CD4-positive, alpha-beta T cell (primary cell): ENCODE results near the gene ZNF391. TPM values are rescaled to one million over a fixed set of nuclear protein-coding genes. Genes with fewer than 3 reads are reported as not detected.
"Not testable (repeated sequence)": the region's sequence is repeated elsewhere in the genome, so short reads cannot be mapped to it uniquely, and the experiment has no call there.

ENCODE experiments used
- ATAC-seq: fragments of 200-7000 bp; cut with Tn5 transposase; one replicate; pipeline ENCODE4 v1.10.0; 2022; ENCODE audit warnings: mild to moderate bottlenecking; ENCODE audit not compliant: poor library complexity
- CTCF ChIA-PET: fragments of 350-600 bp; sonication (Branson Sonifier 250); formaldehyde crosslinking; loops from one replicate; lab custom pipeline; 2021; ENCODE audit warnings: antibody characterized with exemption, inconsistent platforms; lab: Charles Lee
- POLR2A ChIA-PET: fragments of 350-600 bp; sonication (Branson Sonifier 250); formaldehyde crosslinking; loops from one replicate; lab custom pipeline; 2021; ENCODE audit warnings: antibody characterized with exemption, inconsistent platforms; lab: Charles Lee
- DNase-seq, 14 experiments: peaks; one replicate each; pipeline ENCODE4 v3.0.0-alpha.2; 2013 to 2020; ENCODE audit warnings: mixed read lengths in 2 of 14
- H3K27ac ChIP-seq, 2 donors: one replicate each; pipeline versions ENCODE4 v1.5.1 to v1.7.0; 2013; ENCODE audit warnings: low read length in 2 of 2, low read depth in 1 of 2, mild to moderate bottlenecking in 1 of 2
- H3K27me3 ChIP-seq, 2 experiments: 1 replicate in 1 of 2; 2 replicates in 1 of 2; pipeline versions ENCODE4 v1.6.1 to v1.7.0; 2013; ENCODE audit warnings: low read length in 2 of 2, control low read depth in 1 of 2, mild to moderate bottlenecking in 1 of 2, moderate library complexity in 1 of 2; ENCODE audit not compliant: insufficient read depth in 2 of 2, control insufficient read depth in 1 of 2
- H3K36me3 ChIP-seq: one replicate; pipeline ENCODE4 v1.6.1; 2013; ENCODE audit warnings: low read length, control low read depth; ENCODE audit not compliant: insufficient read depth
- H3K4me1 ChIP-seq: one replicate; pipeline ENCODE4 v1.6.1; 2013; ENCODE audit warnings: low read length, control low read depth; ENCODE audit not compliant: insufficient read depth
- H3K4me3 ChIP-seq: one replicate; pipeline ENCODE4 v1.5.1; 2013; ENCODE audit warnings: mild to moderate bottlenecking, low read length, moderate library complexity
- H3K9me3 ChIP-seq, 2 experiments: 1 replicate in 1 of 2; 2 replicates in 1 of 2; pipeline versions ENCODE4 v1.6.1 to v1.7.0; 2013; ENCODE audit warnings: low read length in 2 of 2, mild to moderate bottlenecking in 2 of 2, control low read depth in 1 of 2, moderate library complexity in 1 of 2; ENCODE audit not compliant: control insufficient read depth in 1 of 2, insufficient read depth in 1 of 2
- H3K27ac Mint-ChIP-seq: one replicate; pipeline ENCODE4 v1.8.0; 2020; ENCODE audit warnings: mixed read lengths
- H3K27me3 Mint-ChIP-seq: one replicate; pipeline ENCODE4 v1.8.0; 2021; ENCODE audit warnings: mixed read lengths
- H3K36me3 Mint-ChIP-seq: one replicate; pipeline ENCODE4 v1.8.0; 2021; ENCODE audit warnings: low read depth, mixed read lengths
- H3K4me1 Mint-ChIP-seq: one replicate; pipeline ENCODE4 v1.8.0; 2021; ENCODE audit warnings: low read depth, mixed read lengths
- H3K4me3 Mint-ChIP-seq: one replicate; pipeline ENCODE4 v1.8.0; 2020; ENCODE audit warnings: mild to moderate bottlenecking, mixed read lengths
- H3K9me3 Mint-ChIP-seq: one replicate; pipeline ENCODE4 v1.8.0; 2020; ENCODE audit warnings: mixed read lengths
- intact Hi-C, 2 experiments: fragments of 100-400 bp; cut with DNase I in 1 of 2; cut with micrococcal nuclease in 1 of 2; formaldehyde crosslinking; loops; one replicate each; pipeline versions ENCODE4 v1.15.1 to v1.9.0; 2023 to 2025; cut with DNase I, micrococcal nuclease
- total RNA-seq, 174 experiments: library from RNA in 2 of 174; stranded (reverse) in 2 of 174; gene quantifications; one replicate each; pipeline ENCODE4 v1.2.3 and lab custom pipeline; 2021 to 2026
- TF ChIP-seq, protein P1 (sequence below): fragments of 200-600 bp; IDR thresholded peaks from one replicate; pipeline ENCODE4 v1.8.0; 2022; ENCODE audit warnings: antibody characterized with exemption, mild to moderate bottlenecking

Gene ZNF391
- total RNA-seq, 2 experiments from 2014 or later = 1.6 to 1.8 TPM

DNA sequence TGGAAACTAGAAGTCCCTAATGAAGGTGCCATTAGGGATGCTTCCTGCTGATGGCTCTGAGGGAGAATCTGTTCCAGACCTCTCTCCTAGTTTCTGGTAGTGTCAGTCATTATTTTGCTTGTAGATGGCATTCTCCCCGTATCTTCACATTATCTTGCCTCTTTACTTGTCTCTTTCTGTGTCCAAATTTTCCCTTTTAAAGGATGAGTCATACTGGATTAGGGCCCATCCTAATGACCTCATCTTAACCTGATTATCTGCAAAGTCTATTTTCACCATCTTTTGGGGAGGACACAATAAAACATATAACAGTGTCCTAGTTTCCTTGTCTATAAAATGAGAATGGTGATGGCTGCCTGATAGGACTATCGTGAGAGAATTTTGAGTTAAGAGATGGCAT is 27.3 kb downstream of the ZNF391 start:
- Histone ChIP-seq H3K27ac (no peak overlapping the region), H3K4me3 (no peak overlapping the region), H3K9me3 (no peaks in the 10 kb centered on the region), H3K36me3 (no peaks in the 10 kb centered on the region), H3K27me3 (peaks cover 3 to 12% of the 10 kb centered on the region in 2 experiments), H3K4me1 (no peaks in the 10 kb centered on the region)
- intact Hi-C loops = no loop called here
- Mint-ChIP-seq H3K4me1 (no peaks in the 10 kb centered on the region), H3K27ac (no peak overlapping the region), H3K9me3 (peaks cover 4% of the 10 kb centered on the region), H3K27me3 (peaks cover 24% of the 10 kb centered on the region), H3K36me3 (peaks cover 5% of the 10 kb centered on the region), H3K4me3 (no peak overlapping the region)
- TF ChIP-seq, protein P1, sequence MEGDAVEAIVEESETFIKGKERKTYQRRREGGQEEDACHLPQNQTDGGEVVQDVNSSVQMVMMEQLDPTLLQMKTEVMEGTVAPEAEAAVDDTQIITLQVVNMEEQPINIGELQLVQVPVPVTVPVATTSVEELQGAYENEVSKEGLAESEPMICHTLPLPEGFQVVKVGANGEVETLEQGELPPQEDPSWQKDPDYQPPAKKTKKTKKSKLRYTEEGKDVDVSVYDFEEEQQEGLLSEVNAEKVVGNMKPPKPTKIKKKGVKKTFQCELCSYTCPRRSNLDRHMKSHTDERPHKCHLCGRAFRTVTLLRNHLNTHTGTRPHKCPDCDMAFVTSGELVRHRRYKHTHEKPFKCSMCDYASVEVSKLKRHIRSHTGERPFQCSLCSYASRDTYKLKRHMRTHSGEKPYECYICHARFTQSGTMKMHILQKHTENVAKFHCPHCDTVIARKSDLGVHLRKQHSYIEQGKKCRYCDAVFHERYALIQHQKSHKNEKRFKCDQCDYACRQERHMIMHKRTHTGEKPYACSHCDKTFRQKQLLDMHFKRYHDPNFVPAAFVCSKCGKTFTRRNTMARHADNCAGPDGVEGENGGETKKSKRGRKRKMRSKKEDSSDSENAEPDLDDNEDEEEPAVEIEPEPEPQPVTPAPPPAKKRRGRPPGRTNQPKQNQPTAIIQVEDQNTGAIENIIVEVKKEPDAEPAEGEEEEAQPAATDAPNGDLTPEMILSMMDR = no peak
- ATAC-seq (no peak), DNase-seq (no peak)
- CTCF ChIA-PET = no interaction called here
- POLR2A ChIA-PET = no interaction called here

DNA sequence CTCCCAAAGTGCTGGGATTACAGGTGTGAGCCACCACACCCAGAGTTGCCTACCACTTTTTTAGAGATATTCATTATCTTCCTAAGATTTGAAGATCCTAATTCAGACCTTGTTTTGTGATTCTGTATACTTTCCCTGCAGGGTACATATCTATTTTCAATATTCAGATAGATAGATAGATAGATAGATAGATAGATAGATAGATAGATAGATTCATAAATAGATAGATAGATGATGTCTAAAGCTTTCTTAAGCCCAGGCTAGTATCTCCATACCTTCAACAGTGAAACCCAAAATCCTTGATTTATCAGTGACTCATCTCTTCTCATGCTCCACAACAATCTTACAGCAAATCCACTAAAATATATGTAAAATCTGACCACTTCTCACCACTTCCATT is 30.8 kb downstream of the ZNF391 start:
- no peak overlapping the region for H3K27ac ChIP-seq
- no peak overlapping the region for H3K4me3 Mint-ChIP-seq
- DNase-seq (no peak), ATAC-seq (no peak)
- ChIA-PET POLR2A (no interaction called here), CTCF (no interaction called here)
- peaks cover 33% of the 10 kb centered on the region for H3K27me3 Mint-ChIP-seq
- intact Hi-C loops = no loop called here
- H3K4me1 Mint-ChIP-seq = no peaks in the 10 kb centered on the region
- H3K9me3 Mint-ChIP-seq = peaks cover 4% of the 10 kb centered on the region
- H3K4me1 ChIP-seq = no peaks in the 10 kb centered on the region
- no peak overlapping the region for H3K4me3 ChIP-seq
- peaks cover 3 to 12% of the 10 kb centered on the region in 2 experiments for H3K27me3 ChIP-seq
- no peak overlapping the region for H3K27ac Mint-ChIP-seq
- TF ChIP-seq, protein P1 = no peak
- H3K9me3 ChIP-seq = peaks cover 0 to 3% of the 10 kb centered on the region in 2 experiments
- H3K36me3 ChIP-seq = no peaks in the 10 kb centered on the region
- peaks cover 5% of the 10 kb centered on the region for H3K36me3 Mint-ChIP-seq

DNA sequence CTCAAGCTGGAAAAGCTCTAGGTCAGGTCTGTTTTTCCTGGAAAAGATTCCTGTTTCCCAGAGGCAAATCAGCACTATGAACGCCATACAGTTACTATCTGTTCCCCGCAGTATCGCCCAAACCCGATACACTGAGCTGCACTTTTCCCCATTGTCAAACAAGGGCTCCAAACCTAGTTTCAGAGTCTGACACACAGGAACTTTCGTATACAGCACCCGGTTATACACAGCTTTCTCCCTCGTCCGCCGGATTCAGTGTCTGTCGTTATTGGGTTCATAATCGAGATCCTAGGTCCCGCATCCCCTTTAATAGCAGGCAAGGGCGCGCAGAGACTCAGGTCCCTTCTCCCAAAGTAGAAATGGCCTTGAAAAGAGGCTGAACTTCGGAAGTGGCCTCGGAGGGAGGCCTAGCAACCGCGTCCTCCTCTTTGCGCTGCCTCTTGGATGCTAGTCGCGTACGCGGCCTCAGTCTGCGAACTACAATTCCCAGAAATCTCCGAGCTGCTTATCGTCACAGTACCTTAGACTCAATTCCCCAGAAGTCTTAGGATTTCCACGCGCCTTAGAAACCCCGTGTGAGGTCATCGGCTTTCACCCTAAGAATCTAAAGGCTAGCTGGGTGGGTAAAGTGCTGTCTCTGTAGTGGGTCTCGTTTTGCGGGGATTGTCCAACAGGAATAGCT is 34.2 kb downstream of the ZNF391 start:
- ChIA-PET CTCF (no interaction called here), POLR2A (no interaction called here)
- intact Hi-C loops = no loop called here
- Mint-ChIP-seq H3K9me3 (no peaks in the 10 kb centered on the region), H3K36me3 (no peaks in the 10 kb centered on the region), H3K4me1 (no peaks in the 10 kb centered on the region), H3K4me3 (no peak overlapping the region), H3K27ac (no peak overlapping the region), H3K27me3 (peaks cover 26% of the 10 kb centered on the region)
- ATAC-seq (no peak), DNase-seq (no peak)
- Histone ChIP-seq H3K4me3 (no peak overlapping the region), H3K9me3 (peaks cover 0 to 3% of the 10 kb centered on the region in 2 experiments), H3K36me3 (no peaks in the 10 kb centered on the region), H3K4me1 (no peaks in the 10 kb centered on the region), H3K27me3 (peaks cover 3 to 12% of the 10 kb centered on the region in 2 experiments), H3K27ac (no peak overlapping the region)
- TF ChIP-seq, protein P1 = no peak

DNA sequence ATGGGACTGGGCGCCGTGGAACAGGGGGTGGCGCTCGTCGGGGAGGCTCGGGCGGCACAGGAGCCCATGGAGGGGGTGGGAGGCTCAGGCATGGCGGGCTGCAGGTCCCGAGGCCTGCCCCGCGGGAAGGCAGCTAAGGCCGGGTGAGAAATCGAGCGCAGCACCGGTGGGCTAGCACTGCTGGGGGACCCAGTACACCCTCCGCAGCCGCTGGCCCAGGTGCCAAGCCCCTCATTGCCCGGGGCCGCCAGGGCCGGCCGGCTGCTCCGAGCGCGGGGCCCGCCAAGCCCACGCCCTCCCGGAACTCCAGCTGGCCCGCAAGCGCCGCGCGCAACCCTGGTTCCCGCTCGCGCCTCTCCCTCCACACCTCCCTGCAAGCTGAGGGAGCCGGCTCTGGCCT is 36.3 kb downstream of the ZNF391 start:
- CTCF ChIA-PET, H3K27me3 ChIP-seq, H3K4me3 Mint-ChIP-seq, H3K27ac ChIP-seq, H3K4me1 Mint-ChIP-seq, H3K4me1 ChIP-seq, H3K9me3 ChIP-seq, H3K36me3 ChIP-seq, POLR2A ChIA-PET, DNase-seq, ATAC-seq, H3K27ac Mint-ChIP-seq, H3K9me3 Mint-ChIP-seq, intact Hi-C loops, H3K4me3 ChIP-seq, H3K36me3 Mint-ChIP-seq: not testable (repeated sequence)
- H3K27me3 Mint-ChIP-seq = peaks cover 23% of the 10 kb centered on the region
